Caco-2 (cell line): ENCODE data around the gene SMARCA2. TPM values are rescaled to one million over a fixed set of nuclear protein-coding genes. Genes with fewer than 3 reads are reported as not detected.

Experiments
- BruUV-seq: library from RNA; stranded (reverse); fragments of 400-500 nt; replicated peaks from 2 replicates; lab custom pipeline; 2021; lab: Mats Ljungman, UMichigan
- CTCF ChIA-PET: fragments of 300-600 bp; sonication (Branson Sonifier 250); formaldehyde crosslinking; loops from one replicate; lab custom pipeline; 2022; ENCODE audit warnings: antibody characterized with exemption; lab: Charles Lee
- POLR2A ChIA-PET: fragments of 300-600 bp; sonication (Branson Sonifier 250); formaldehyde crosslinking; loops from one replicate; lab custom pipeline; 2022; ENCODE audit warnings: antibody characterized with exemption; lab: Charles Lee
- DNase-seq, 2 experiments: peaks; one replicate each; pipeline versions ENCODE4 v3.0.0 to v3.0.0-alpha.2; 2020 to 2022
- H3K27me3 ChIP-seq: replicated peaks from 2 replicates; pipeline ENCODE4 v1.6.0; 2011; ENCODE audit warnings: low read length; ENCODE audit not compliant: control insufficient read depth, insufficient read depth
- H3K36me3 ChIP-seq: 2 replicates; pipeline ENCODE4 v1.5.1; 2011; ENCODE audit warnings: low read length; ENCODE audit not compliant: control insufficient read depth, insufficient read depth
- H3K4me1 ChIP-seq: fragments of 250-450 bp; sonication (Bioruptor Pico); 2 replicates; pipeline ENCODE4 v1.5.1; 2020; ENCODE audit warnings: mild to moderate bottlenecking
- H3K4me3 ChIP-seq: 2 replicates; pipeline ENCODE4 v1.5.1; 2011; ENCODE audit warnings: low read depth, mild to moderate bottlenecking, control low read depth, low read length
- H3K9me3 ChIP-seq: fragments of 250-450 bp; sonication (Bioruptor Pico); 2 replicates; pipeline ENCODE4 v1.5.1; 2020; ENCODE audit warnings: mild to moderate bottlenecking, moderate library complexity
- H3K27ac Mint-ChIP-seq: one replicate; pipeline ENCODE4 v1.8.0; 2022; ENCODE audit warnings: mixed read lengths; ENCODE audit not compliant: unreplicated experiment
- H3K27me3 Mint-ChIP-seq: one replicate; pipeline ENCODE4 v1.8.0; 2022; ENCODE audit warnings: mixed read lengths; ENCODE audit not compliant: insufficient read depth, unreplicated experiment
- H3K36me3 Mint-ChIP-seq: one replicate; pipeline ENCODE4 v1.8.0; 2022; ENCODE audit warnings: mild to moderate bottlenecking, mixed read lengths; ENCODE audit not compliant: insufficient read depth, unreplicated experiment
- H3K4me1 Mint-ChIP-seq: one replicate; pipeline ENCODE4 v1.8.0; 2022; ENCODE audit warnings: low read depth, mixed read lengths; ENCODE audit not compliant: unreplicated experiment
- H3K4me3 Mint-ChIP-seq: one replicate; pipeline ENCODE4 v1.8.0; 2022; ENCODE audit warnings: mild to moderate bottlenecking, moderate library complexity, mixed read lengths; ENCODE audit not compliant: unreplicated experiment
- H3K9me3 Mint-ChIP-seq: one replicate; pipeline ENCODE4 v1.8.0; 2022; ENCODE audit warnings: mixed read lengths; ENCODE audit not compliant: unreplicated experiment
- intact Hi-C: fragments of 100-400 bp; cut with micrococcal nuclease; formaldehyde crosslinking; loops from one replicate; pipeline ENCODE4 v1.10.0; 2022; ENCODE audit not compliant: unreplicated experiment
- total RNA-seq: library from RNA; stranded (reverse); gene quantifications from 2 replicates; pipeline ENCODE4 v1.2.3, GENCODE V29; 2022
- TF ChIP-seq, protein P1 (sequence below), 2 experiments: fragments of 200-600 bp in 1 of 2; IDR thresholded peaks; 1 replicate in 1 of 2; 2 replicates in 1 of 2; pipeline versions ENCODE4 v1.5.1 to v1.8.0; 2011 to 2022; ENCODE audit warnings: antibody characterized with exemption in 1 of 2, control low read depth in 1 of 2, inconsistent platforms in 1 of 2, low read depth in 1 of 2, low read length in 1 of 2, mild to moderate bottlenecking in 1 of 2, moderate library complexity in 1 of 2; ENCODE audit not compliant: insufficient read depth in 1 of 2, severe bottlenecking in 1 of 2, unreplicated experiment in 1 of 2

SMARCA2 gene
- total RNA-seq, 1 experiment from 2014 or later: 13.5 TPM

DNA sequence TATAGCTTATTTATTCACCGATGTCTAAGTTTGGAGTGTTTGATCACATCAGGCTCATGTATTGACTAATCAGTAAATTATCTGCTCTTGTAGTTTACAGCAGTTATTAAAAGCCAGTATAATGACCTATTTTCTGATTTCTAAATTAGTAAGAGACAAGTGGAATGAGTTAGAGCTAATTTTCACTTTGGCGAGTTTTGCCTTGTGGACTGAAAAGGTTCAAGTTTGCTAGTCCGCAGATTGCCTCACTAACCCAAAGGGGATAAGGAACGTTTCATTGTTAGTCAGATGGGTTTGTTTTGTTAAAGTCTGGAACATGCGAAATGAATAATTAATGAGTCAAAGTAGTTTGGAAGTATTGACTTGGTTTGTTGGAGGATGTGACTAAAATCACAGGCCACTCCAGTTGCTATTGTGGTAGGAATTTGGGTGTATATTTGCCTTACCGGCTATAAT is 40.1 kb downstream of the SMARCA2 start:
- BruUV-seq: no TSS peak
- Histone ChIP-seq H3K27me3 (no peaks in the 10 kb centered on the region), H3K9me3 (no peaks in the 10 kb centered on the region), H3K36me3 (no peaks in the 10 kb centered on the region), H3K4me3 (no peak overlapping the region), H3K4me1 (no peaks in the 10 kb centered on the region)
- DNase-seq: no peak
- Mint-ChIP-seq H3K36me3 (no peaks in the 10 kb centered on the region), H3K4me3 (no peak overlapping the region), H3K9me3 (no peaks in the 10 kb centered on the region), H3K4me1 (no peaks in the 10 kb centered on the region), H3K27ac (no peak overlapping the region), H3K27me3 (peaks cover 9% of the 10 kb centered on the region)
- TF ChIP-seq, protein P1, sequence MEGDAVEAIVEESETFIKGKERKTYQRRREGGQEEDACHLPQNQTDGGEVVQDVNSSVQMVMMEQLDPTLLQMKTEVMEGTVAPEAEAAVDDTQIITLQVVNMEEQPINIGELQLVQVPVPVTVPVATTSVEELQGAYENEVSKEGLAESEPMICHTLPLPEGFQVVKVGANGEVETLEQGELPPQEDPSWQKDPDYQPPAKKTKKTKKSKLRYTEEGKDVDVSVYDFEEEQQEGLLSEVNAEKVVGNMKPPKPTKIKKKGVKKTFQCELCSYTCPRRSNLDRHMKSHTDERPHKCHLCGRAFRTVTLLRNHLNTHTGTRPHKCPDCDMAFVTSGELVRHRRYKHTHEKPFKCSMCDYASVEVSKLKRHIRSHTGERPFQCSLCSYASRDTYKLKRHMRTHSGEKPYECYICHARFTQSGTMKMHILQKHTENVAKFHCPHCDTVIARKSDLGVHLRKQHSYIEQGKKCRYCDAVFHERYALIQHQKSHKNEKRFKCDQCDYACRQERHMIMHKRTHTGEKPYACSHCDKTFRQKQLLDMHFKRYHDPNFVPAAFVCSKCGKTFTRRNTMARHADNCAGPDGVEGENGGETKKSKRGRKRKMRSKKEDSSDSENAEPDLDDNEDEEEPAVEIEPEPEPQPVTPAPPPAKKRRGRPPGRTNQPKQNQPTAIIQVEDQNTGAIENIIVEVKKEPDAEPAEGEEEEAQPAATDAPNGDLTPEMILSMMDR (IDR thresholded peaks at IDR 0.05; ENCODE audit: insufficient read depth in 1 of 2, low read depth in 1 of 2, low read length in 1 of 2, severe bottlenecking in 1 of 2, unreplicated experiment in 1 of 2): no peak
- intact Hi-C loops: no loop called here
- ChIA-PET CTCF (no interaction called here), POLR2A (no interaction called here)

DNA sequence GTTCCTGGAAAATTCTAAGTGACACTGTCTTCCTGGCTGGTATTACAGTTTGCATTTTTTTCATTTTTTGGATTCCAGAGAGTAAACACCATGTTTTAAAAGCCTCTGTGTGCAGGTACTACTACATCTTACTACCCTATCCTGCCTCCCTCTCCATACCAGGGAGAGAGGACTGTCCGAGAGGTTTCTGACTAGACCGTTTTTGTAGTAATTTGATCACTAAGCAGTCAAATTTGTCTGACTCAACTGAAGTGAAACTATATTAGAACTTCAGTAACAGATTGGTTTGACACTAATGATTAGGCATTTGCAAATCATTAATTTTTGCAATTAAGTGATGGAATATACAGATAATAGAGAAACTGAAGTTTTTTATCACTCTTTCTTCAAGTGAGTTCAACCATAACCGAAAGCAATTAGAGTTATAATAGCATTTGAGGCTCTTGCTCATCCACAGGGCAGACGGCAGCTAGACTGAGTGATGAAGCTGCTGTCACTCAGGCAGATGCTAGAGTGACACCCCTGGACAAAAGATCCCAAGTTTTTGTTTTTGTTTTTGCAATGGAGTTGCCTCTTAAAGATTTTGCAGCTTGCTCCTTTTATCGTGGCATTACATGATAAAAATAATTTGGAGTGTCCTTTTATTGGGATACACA is 44.3 kb downstream of the SMARCA2 start:
- intact Hi-C loops: no loop called here
- CTCF ChIA-PET: no interaction called here
- Mint-ChIP-seq H3K27me3 (peaks cover 7% of the 10 kb centered on the region), H3K36me3 (no peaks in the 10 kb centered on the region), H3K27ac (no peak overlapping the region), H3K4me3 (no peak overlapping the region), H3K9me3 (no peaks in the 10 kb centered on the region), H3K4me1 (no peaks in the 10 kb centered on the region)
- Histone ChIP-seq H3K9me3 (no peaks in the 10 kb centered on the region), H3K36me3 (no peaks in the 10 kb centered on the region), H3K27me3 (no peaks in the 10 kb centered on the region), H3K4me3 (no peak overlapping the region), H3K4me1 (no peaks in the 10 kb centered on the region)
- DNase-seq: no peak
- TF ChIP-seq, protein P1 (IDR thresholded peaks at IDR 0.05; ENCODE audit: insufficient read depth in 1 of 2, low read depth in 1 of 2, low read length in 1 of 2, severe bottlenecking in 1 of 2, unreplicated experiment in 1 of 2): no peak
- POLR2A ChIA-PET: no interaction called here
- BruUV-seq: no TSS peak

DNA sequence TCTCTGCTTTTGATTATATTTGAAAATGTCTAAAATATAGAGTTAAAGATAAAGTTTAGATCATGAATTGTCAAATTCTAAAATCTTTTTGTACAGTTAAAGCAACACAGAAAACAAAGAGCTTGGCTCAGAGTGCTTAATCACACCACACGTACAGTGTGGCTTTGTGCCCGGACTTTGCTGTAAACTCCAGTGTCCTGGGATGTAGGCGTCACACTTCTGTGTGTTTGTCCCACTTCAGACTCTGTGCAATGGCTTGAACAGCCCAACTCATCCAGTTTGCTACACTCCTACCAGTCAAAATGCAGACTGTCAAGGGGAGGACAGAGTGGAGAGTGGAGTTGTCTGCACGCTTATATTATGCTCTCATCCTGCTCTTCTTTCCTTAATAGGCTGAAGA is 45.3 kb downstream of the SMARCA2 start:
- no TSS peak for BruUV-seq
- H3K36me3 ChIP-seq: no peaks in the 10 kb centered on the region
- no peak overlapping the region for H3K27ac Mint-ChIP-seq

More for the DNA sequence above, 45.3 kb downstream of the SMARCA2 start:
- TF ChIP-seq, protein P1 (IDR thresholded peaks at IDR 0.05; ENCODE audit: insufficient read depth in 1 of 2, low read depth in 1 of 2, low read length in 1 of 2, severe bottlenecking in 1 of 2, unreplicated experiment in 1 of 2): no peak
- DNase-seq: no peak
- Mint-ChIP-seq H3K9me3 (no peaks in the 10 kb centered on the region), H3K4me3 (no peak overlapping the region), H3K36me3 (no peaks in the 10 kb centered on the region), H3K4me1 (no peaks in the 10 kb centered on the region), H3K27me3 (peaks cover 7% of the 10 kb centered on the region)
- POLR2A ChIA-PET: no interaction called here
- Histone ChIP-seq H3K9me3 (no peaks in the 10 kb centered on the region), H3K4me1 (no peaks in the 10 kb centered on the region), H3K27me3 (no peaks in the 10 kb centered on the region), H3K4me3 (no peak overlapping the region)
- intact Hi-C loops: no loop called here
- CTCF ChIA-PET: no interaction called here
